Ovary (tissue), 3 donors: ENCODE measurements around the gene SNRNP48.

Experiments
- POLR2A ChIP-seq: fragments of 450-650 bp; IDR thresholded peaks from one replicate; pipeline ENCODE4 v1.6.1; 2017; ENCODE audit warnings: antibody characterized with exemption, mild to moderate bottlenecking, moderate library complexity
- TF ChIP-seq, protein P1 (sequence below), 3 donors: fragments of 450-650 bp in 2 of 3; fragments of 200-600 bp in 1 of 3; IDR thresholded peaks; one replicate each; pipeline versions ENCODE4 v1.5.1 to v1.8.0; 2016 to 2022; ENCODE audit warnings: antibody characterized with exemption in 3 of 3, mild to moderate bottlenecking in 1 of 3
- donor health status: DM: no; HTN: no; CAD: no.

DNA sequence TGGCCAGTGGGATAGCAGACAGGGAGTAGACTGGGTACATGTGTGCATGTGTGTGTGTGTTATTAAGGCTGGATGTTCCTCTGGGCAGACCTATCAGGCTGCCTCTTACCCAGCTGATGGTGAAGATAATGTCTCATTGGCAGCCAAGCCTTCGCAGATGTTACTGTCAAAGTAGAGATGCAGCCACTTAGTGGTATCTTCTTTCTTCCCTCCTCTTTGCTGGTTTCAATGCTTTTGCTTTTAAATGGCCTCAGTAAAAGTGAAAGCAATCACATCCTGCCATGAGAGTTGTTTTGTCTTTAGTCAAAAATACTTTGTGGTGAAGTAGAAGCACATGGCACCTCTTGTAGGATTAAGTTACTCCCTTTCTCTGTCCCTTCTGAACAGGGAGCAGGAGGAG, 57.5 kb downstream of the SNRNP48 start:
- TF ChIP-seq, protein P1, sequence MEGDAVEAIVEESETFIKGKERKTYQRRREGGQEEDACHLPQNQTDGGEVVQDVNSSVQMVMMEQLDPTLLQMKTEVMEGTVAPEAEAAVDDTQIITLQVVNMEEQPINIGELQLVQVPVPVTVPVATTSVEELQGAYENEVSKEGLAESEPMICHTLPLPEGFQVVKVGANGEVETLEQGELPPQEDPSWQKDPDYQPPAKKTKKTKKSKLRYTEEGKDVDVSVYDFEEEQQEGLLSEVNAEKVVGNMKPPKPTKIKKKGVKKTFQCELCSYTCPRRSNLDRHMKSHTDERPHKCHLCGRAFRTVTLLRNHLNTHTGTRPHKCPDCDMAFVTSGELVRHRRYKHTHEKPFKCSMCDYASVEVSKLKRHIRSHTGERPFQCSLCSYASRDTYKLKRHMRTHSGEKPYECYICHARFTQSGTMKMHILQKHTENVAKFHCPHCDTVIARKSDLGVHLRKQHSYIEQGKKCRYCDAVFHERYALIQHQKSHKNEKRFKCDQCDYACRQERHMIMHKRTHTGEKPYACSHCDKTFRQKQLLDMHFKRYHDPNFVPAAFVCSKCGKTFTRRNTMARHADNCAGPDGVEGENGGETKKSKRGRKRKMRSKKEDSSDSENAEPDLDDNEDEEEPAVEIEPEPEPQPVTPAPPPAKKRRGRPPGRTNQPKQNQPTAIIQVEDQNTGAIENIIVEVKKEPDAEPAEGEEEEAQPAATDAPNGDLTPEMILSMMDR (IDR thresholded peaks at IDR 0.05) = no peak
- TF ChIP-seq POLR2A = no peak
